Measurements from ENCODE around the gene AKAP9. TPM values are rescaled to one million over a fixed set of nuclear protein-coding genes. Genes with fewer than 3 reads are reported as not detected.
"Not testable (repeated sequence)": the region's sequence is repeated elsewhere in the genome, so short reads cannot be mapped to it uniquely, and the experiment has no call there.

AKAP9 gene
- total and polyA plus RNA-seq, 12 donors = 22.7 to 122 (median 54.0) TPM

DNA sequence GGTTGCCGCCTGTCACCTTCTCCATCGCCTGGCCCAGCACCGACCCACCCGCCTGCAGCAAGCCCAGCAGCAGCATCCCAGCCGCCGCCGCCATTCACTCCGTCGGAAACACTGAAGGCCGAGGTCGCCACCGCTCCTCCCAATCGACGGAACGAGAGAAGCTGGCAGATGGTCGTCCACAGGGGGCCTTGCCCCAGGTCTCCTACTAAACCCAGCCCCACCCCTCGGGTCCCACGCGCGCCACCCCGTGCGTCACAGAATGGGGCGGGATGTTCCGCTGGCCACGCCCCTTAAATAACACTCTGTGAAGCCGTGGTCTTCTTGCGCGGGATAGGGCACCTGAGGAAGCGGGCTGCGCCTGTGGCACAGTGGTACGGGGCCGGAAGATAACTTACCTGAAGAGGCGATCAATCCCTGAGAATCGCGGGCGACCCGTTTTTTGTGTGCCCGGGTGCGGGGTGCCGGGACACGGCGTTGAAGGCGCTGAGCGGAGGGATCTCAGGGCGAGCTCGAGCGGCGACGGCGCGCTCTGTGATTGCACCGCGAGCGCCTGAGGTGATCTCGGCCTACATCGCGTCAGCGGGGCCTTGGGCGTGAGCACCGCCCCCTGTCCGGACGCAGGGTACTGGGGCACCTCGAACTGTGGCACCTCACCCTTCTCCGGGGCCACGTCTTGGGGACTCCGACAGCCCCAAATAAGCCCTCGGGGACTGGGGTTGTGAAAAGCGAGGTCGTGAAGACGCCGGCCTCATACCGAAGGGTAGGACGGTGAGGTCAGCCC, 193.8 kb downstream of the AKAP9 start, which contains the start of gene CYP51A1:
CYP51A1 (minus strand) TSS at position 207 of the 781 bp plus-strand sequence; CDS start at position 94, 113 bp downstream.
- Histone ChIP-seq H3K9me3 (replicated peaks in 1 of 3) (no peaks in the 10 kb centered on the region), H3K4me3 (peak within 1 kb of the TSS; percentile 51 to 82 (median 58)), H3K27ac (peak within 1 kb of the TSS; percentile 92 to 99 (median 97)), H3K27me3 (no peaks in the 10 kb centered on the region), H3K4me1 (replicated peaks in 1 of 2) (peaks cover 5 to 28% of the 10 kb centered on the region in 2 donors), H3K36me3 (replicated peaks in 1 of 2) (peaks cover 0 to 7% of the 10 kb centered on the region in 2 donors)
- WGBS, 4 donors = 0% methylated on average over 17 to 73 of the region's 73 CpGs; no CpG with 5 or more reads in 1 of the 4 donors
- intact Hi-C loops (cut with DNase I) = loop anchor here in 1 of 2 donors (10.0 kb wide), 1 partner anchor 250 kb away; the partner anchor contains the start of gene MTERF1
- TF ChIP-seq, protein P1, sequence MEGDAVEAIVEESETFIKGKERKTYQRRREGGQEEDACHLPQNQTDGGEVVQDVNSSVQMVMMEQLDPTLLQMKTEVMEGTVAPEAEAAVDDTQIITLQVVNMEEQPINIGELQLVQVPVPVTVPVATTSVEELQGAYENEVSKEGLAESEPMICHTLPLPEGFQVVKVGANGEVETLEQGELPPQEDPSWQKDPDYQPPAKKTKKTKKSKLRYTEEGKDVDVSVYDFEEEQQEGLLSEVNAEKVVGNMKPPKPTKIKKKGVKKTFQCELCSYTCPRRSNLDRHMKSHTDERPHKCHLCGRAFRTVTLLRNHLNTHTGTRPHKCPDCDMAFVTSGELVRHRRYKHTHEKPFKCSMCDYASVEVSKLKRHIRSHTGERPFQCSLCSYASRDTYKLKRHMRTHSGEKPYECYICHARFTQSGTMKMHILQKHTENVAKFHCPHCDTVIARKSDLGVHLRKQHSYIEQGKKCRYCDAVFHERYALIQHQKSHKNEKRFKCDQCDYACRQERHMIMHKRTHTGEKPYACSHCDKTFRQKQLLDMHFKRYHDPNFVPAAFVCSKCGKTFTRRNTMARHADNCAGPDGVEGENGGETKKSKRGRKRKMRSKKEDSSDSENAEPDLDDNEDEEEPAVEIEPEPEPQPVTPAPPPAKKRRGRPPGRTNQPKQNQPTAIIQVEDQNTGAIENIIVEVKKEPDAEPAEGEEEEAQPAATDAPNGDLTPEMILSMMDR (IDR thresholded peaks at IDR 0.05) = peak in 4 of 6 experiments; percentile 5 to 26 (median 14)
- peak; percentile 79 to 83 for TF ChIP-seq POLR2A (IDR thresholded peaks at IDR 0.05)
- peak; percentile 91 to 98 (median 95) for DNase-seq

- Histone ChIP-seq H3K36me3 (replicated peaks in 1 of 2) (no peaks in the 10 kb centered on the region), H3K27ac (peak overlapping the region; percentile 92 to 99 (median 97)), H3K9me3 (replicated peaks in 1 of 3) (no peaks in the 10 kb centered on the region), H3K4me1 (replicated peaks in 1 of 2) (peaks cover 5 to 28% of the 10 kb centered on the region in 2 donors), H3K4me3 (peak overlapping the region; percentile 51 to 82 (median 58)), H3K27me3 (no peaks in the 10 kb centered on the region)
- TF ChIP-seq POLR2A (IDR thresholded peaks at IDR 0.05) = no peak
- TF ChIP-seq, protein P1 (IDR thresholded peaks at IDR 0.05) = peak in 1 of 6 experiments; percentile 4
- WGBS, 4 donors = 24 to 30% (median 29%) methylated on average over 21 of the region's 21 CpGs
- intact Hi-C loops (cut with DNase I) = loop anchor here in 1 of 2 donors (10.0 kb wide), 1 partner anchor 250 kb away; the partner anchor contains the start of gene MTERF1
- DNase-seq = peak; percentile 18 to 66 (median 30)
Measured at GRCh38 chr7:92135052-92135889, 194.6 kb downstream of the AKAP9 start.

- no peak overlapping the region for H3K4me3 ChIP-seq
- no peaks in the 10 kb centered on the region for H3K9me3 ChIP-seq (replicated peaks in 1 of 3)
- DNase-seq = no peak
- TF ChIP-seq, protein P1 (IDR thresholded peaks at IDR 0.05) = no peak
- TF ChIP-seq POLR2A (IDR thresholded peaks at IDR 0.05) = no peak
- WGBS, 4 donors = 46 to 53% (median 50%) methylated on average over 2 of the region's 2 CpGs
- no peaks in the 10 kb centered on the region for H3K27me3 ChIP-seq
- H3K36me3 ChIP-seq (replicated peaks in 1 of 2) = no peaks in the 10 kb centered on the region
- intact Hi-C loops (cut with DNase I) = loop anchor here in 1 of 2 donors (10.0 kb wide), 1 partner anchor 253 kb away; the partner anchor contains the start of gene MTERF1
- peaks cover 5 to 15% of the 10 kb centered on the region in 2 donors for H3K4me1 ChIP-seq (replicated peaks in 1 of 2)
- H3K27ac ChIP-seq = no peak overlapping the region
Measured at GRCh38 chr7:92137557-92137956, 196.9 kb downstream of the AKAP9 start.

- intact Hi-C loops (cut with DNase I) = no loop called here
- no peaks in the 10 kb centered on the region for H3K27me3 ChIP-seq
- H3K36me3 ChIP-seq (replicated peaks in 1 of 2) = no peaks in the 10 kb centered on the region
- 92 to 96% (median 94%) methylated on average over 7 of the region's 7 CpGs for WGBS, 4 donors
- H3K27ac ChIP-seq = no peak overlapping the region
- no peak overlapping the region for H3K4me3 ChIP-seq
- no peak for DNase-seq
- no peaks in the 10 kb centered on the region for H3K9me3 ChIP-seq (replicated peaks in 1 of 3)
- TF ChIP-seq POLR2A (IDR thresholded peaks at IDR 0.05) = no peak
- TF ChIP-seq, protein P1 (IDR thresholded peaks at IDR 0.05) = no peak
- no peaks in the 10 kb centered on the region for H3K4me1 ChIP-seq (replicated peaks in 1 of 2)
Measured at GRCh38 chr7:92141161-92141560, 200.5 kb downstream of the AKAP9 start.

DNA sequence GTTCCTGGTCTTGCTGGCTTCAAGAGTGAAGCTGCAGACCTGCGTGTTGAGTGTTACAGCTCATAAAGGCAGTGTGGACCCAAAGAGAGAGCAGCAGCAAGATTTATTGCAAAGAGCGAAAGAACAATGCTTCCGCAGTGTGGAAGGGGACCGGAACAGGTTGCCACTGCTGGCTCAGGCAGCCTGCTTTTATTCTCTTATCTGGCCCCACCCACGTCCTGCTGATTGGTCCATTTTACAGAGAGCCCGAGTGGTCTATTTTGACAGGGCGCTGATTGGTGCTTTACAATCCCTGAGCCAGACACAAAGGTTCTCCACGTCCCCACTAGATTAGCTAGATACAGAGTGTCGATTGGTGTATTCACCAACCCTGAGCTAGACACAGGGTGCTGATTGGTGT, 202.1 kb downstream of the AKAP9 start:
- 91 to 95% (median 92%) methylated on average over 5 to 9 of the region's 9 CpGs for WGBS, 4 donors
- H3K27ac ChIP-seq; H3K36me3 ChIP-seq (replicated peaks in 1 of 2); H3K9me3 ChIP-seq (replicated peaks in 1 of 3); H3K27me3 ChIP-seq; DNase-seq; H3K4me1 ChIP-seq (replicated peaks in 1 of 2); intact Hi-C loops (cut with DNase I); H3K4me3 ChIP-seq: not testable (repeated sequence)

DNA sequence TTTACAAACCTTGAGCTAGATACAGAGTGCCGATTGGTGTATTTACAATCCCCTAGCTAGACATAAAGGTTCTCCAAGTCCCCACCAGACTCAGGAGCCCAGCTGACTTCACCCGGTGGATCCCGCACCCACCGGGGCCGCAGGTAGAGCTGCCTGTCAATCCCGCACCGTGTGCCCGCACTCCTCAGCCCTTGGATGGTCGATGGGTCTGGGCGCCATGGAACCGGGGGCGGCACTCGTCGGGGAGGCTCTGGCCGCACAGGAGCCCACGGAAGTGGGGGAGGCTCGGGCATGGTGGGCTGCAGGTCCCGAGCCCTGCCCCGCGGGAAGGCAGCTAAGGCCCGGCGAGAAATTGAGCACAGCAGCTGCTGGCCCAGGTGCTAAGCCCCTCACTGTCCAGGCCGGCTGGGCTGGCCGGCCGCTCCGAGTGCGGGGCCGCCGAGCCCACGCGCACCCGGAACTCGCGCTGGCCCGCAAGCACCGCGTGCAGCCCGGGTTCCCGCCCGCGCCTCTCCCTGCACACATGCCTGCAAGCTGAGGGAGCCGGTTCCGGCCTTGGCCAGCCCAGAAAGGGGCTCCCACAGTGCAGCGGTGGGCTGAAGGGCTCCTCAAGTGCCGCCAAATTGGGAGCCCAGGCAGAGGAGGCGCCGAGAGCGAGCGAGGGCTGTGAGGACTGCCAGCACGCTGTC, 202.7 kb downstream of the AKAP9 start:
- H3K27me3 ChIP-seq; DNase-seq; H3K36me3 ChIP-seq (replicated peaks in 1 of 2); H3K27ac ChIP-seq; H3K9me3 ChIP-seq (replicated peaks in 1 of 3); H3K4me1 ChIP-seq (replicated peaks in 1 of 2); intact Hi-C loops (cut with DNase I); H3K4me3 ChIP-seq: not testable (repeated sequence)
- WGBS, 4 donors = 87 to 91% (median 90%) methylated on average over 7 to 50 of the region's 50 CpGs
